Right atrium auricular region (tissue), 2 donors: ENCODE measurements around the gene PTPRN2. TPM values are rescaled to one million over a fixed set of nuclear protein-coding genes. Genes with fewer than 3 reads are reported as not detected.
"Not testable (repeated sequence)": the region's sequence is repeated elsewhere in the genome, so short reads cannot be mapped to it uniquely, and the experiment has no call there.

ENCODE experiments used
- DNase-seq: peaks from one replicate; pipeline ENCODE4 v3.0.0-alpha.2; 2019; ENCODE audit warnings: low spot score
- H3K27ac ChIP-seq, 2 donors: fragments of 200-600 bp; sonication (generic); 1 replicate in 1 of 2; 2 replicates in 1 of 2; pipeline ENCODE4 v1.5.1; 2016 to 2019
- H3K27me3 ChIP-seq, 2 donors: fragments of 200-600 bp; sonication (generic); one replicate each; pipeline versions ENCODE4 v1.5.1 to v1.6.0; 2017 to 2019
- H3K36me3 ChIP-seq: fragments of 200-600 bp; sonication (generic); one replicate; pipeline ENCODE4 v1.5.1; 2016
- H3K4me1 ChIP-seq, 2 donors: fragments of 200-600 bp; sonication (generic); one replicate each; pipeline versions ENCODE4 v1.5.1 to v1.6.0; 2017 to 2019
- H3K4me3 ChIP-seq, 2 donors: fragments of 200-600 bp; sonication (generic); 1 replicate in 1 of 2; 2 replicates in 1 of 2; pipeline ENCODE4 v1.5.1; 2017 to 2019; ENCODE audit warnings: mild to moderate bottlenecking in 1 of 2, moderate library complexity in 1 of 2
- H3K9me3 ChIP-seq, 2 donors: fragments of 200-600 bp; sonication (generic); one replicate each; pipeline ENCODE4 v1.5.1; 2019
- total RNA-seq, 2 donors: library from RNA; depleted of rRNA; stranded (reverse); fragments of >200 nt; gene quantifications; one replicate each; pipeline ENCODE4 v1.1.0, GENCODE V29; 2016
- TF ChIP-seq, protein P1 (sequence below), 2 donors: fragments of 200-600 bp; sonication (generic); IDR thresholded peaks; one replicate each; pipeline ENCODE4 v1.5.1; 2019; ENCODE audit warnings: antibody characterized with exemption in 2 of 2

The PTPRN2 gene
- total RNA-seq, 2 donors from 2014 or later, result 2.6 to 2.7 TPM

DNA sequence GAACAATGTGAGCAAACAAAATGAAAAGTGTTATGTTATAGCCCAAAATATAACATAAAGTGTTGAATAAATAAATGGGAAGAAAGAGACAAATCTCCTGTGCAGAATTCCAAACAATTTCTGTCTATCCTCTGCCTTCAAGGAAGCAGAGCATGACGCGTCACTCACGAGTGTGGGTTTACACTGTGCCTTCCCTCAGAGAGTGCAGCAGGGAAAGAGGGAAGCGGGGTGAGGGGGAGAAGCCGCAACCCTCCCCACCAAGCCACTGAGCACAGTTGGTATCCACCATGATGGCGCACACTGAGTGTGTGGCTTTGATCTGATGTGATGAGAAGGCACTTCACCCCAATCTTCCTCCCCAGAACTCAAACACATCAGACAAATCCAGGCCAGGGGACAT, 74.8 kb downstream of the PTPRN2 start:
- Histone ChIP-seq H3K4me3 (no peak overlapping the region), H3K36me3 (no peaks in the 10 kb centered on the region), H3K4me1 (no peaks in the 10 kb centered on the region), H3K27ac (no peak overlapping the region), H3K9me3 (peaks cover 0 to 26% of the 10 kb centered on the region in 2 donors), H3K27me3 (no peaks in the 10 kb centered on the region)
- TF ChIP-seq, protein P1, sequence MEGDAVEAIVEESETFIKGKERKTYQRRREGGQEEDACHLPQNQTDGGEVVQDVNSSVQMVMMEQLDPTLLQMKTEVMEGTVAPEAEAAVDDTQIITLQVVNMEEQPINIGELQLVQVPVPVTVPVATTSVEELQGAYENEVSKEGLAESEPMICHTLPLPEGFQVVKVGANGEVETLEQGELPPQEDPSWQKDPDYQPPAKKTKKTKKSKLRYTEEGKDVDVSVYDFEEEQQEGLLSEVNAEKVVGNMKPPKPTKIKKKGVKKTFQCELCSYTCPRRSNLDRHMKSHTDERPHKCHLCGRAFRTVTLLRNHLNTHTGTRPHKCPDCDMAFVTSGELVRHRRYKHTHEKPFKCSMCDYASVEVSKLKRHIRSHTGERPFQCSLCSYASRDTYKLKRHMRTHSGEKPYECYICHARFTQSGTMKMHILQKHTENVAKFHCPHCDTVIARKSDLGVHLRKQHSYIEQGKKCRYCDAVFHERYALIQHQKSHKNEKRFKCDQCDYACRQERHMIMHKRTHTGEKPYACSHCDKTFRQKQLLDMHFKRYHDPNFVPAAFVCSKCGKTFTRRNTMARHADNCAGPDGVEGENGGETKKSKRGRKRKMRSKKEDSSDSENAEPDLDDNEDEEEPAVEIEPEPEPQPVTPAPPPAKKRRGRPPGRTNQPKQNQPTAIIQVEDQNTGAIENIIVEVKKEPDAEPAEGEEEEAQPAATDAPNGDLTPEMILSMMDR (IDR thresholded peaks at IDR 0.05), result no peak
- DNase-seq, result no peak

DNA sequence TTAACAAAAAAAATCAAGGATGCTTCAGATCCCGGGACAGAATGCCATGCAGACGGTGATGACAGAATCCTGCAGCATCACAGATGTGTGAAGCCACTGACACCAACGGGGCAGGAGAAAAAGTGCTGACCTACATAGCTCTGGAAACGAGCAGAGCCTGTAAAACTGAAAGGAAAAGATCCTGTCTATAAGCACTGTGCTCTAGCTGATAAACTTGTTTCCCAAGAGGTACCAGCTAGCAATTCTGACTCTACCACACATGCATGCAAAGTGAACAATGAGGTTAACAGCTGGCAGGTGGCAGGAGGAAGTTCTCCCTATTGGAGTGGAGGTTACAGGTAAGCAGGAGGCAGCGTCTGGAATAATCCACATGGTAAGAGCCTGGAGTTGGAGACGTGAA, 75.6 kb downstream of the PTPRN2 start:
- no peaks in the 10 kb centered on the region for H3K4me1 ChIP-seq
- no peaks in the 10 kb centered on the region for H3K36me3 ChIP-seq
- TF ChIP-seq, protein P1 (IDR thresholded peaks at IDR 0.05), result no peak
- H3K4me3 ChIP-seq, result no peak overlapping the region
- no peak for DNase-seq
- H3K9me3 ChIP-seq, result peaks cover 0 to 26% of the 10 kb centered on the region in 2 donors
- H3K27me3 ChIP-seq, result no peaks in the 10 kb centered on the region
- no peak overlapping the region for H3K27ac ChIP-seq

DNA sequence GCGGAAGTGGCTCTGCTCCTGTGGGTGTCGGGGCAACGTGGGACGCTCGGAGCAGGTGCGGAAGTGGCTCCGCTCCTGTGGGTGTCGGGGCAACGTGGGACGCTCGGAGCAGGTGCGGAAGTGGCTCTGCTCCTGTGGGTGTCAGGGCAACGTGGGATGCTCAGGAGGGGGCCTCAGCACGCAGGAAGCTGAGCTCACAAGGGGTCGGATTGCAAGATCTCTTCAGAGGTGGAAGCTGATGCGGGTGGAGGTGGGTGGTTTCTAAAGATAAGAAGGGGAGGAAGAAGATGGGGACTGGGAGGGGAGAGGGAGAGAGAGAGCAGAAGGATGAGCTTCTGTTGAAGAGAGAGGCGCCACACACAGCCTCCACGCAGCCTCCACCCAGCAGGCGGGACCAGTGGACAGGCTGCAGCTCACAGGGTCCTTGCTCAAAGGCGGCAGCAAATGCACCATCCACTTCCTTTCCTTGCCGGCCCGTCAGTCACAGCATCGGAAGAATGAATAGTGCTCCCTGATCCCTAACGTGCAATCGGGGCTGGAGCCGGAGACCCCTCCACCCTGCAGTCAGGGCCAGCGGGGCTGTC, 78.7 kb downstream of the PTPRN2 start:
- H3K9me3 ChIP-seq, result peaks cover 0 to 41% of the 10 kb centered on the region in 2 donors
- no peak for DNase-seq

DNA sequence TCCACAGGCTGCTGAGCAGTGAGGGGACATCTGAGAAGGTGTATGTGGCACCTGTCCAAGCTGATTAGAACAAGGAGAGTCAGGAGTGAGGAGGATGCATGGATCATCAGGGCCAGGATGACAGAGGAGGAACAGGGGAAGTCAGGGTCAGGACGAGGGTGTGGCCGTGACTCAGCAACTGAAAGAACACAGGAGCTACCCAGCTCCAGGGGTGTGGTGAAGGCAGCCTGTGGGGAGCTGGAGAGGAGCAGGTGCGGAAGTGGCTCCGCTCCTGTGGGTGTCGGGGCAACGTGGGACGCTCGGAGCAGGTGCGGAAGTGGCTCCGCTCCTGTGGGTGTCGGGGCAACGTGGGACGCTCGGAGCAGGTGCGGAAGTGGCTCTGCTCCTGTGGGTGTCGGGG, 79.3 kb downstream of the PTPRN2 start:
- not testable (repeated sequence) for DNase-seq, H3K36me3 ChIP-seq, H3K4me1 ChIP-seq, H3K27me3 ChIP-seq, H3K4me3 ChIP-seq, H3K27ac ChIP-seq
- H3K9me3 ChIP-seq, result peaks cover 0 to 41% of the 10 kb centered on the region in 2 donors

More for the DNA sequence above, 78.7 kb downstream of the PTPRN2 start:
- H3K27me3 ChIP-seq, result no peaks in the 10 kb centered on the region
- no peaks in the 10 kb centered on the region for H3K4me1 ChIP-seq
- H3K36me3 ChIP-seq, result no peaks in the 10 kb centered on the region
- no peak overlapping the region for H3K4me3 ChIP-seq
- TF ChIP-seq, protein P1 (IDR thresholded peaks at IDR 0.05), result no peak
- H3K27ac ChIP-seq, result no peak overlapping the region

DNA sequence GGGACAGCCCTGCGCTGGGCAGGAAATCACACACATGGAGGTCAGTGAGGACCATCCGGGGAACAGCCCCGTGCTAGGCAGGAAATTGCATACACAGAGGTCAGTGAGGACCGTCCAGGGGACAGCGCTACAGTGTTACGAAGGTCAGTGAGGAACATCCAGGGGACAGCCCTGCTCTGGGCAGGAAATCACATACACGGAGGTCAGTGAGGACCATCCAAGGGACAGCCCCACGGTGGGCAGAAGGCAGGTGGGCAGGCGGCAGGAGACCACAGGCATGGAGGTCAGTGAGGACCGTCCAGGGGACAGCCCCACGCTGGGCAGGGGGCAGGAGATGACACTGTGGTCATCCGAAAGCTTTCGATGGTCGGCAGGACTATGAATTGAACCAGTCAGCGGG, 79.7 kb downstream of the PTPRN2 start:
- Histone ChIP-seq H3K27me3 (no peaks in the 10 kb centered on the region), H3K4me1 (no peaks in the 10 kb centered on the region), H3K4me3 (no peak overlapping the region), H3K36me3 (no peaks in the 10 kb centered on the region), H3K27ac (no peak overlapping the region), H3K9me3 (peaks cover 0 to 39% of the 10 kb centered on the region in 2 donors)
- TF ChIP-seq, protein P1 (IDR thresholded peaks at IDR 0.05), result no peak
- no peak for DNase-seq

DNA sequence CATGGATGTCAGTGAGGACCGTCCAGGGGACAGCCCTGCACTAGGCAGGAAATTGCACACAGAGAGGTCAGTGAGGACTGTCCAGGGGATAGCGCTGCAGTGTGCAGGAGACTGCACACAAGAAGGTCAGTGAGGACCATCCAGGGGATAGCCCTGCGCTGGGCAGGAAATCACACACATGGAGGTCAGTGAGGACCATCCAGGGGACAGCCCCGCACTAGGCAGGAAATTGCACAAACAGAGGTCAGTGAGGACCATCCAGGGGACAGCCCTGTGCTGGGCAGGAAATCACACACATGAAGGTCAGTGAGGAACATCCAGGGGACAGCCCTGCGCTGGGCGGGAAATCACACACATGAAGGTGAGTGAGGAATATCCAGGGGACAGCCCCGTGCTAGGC, 80.4 kb downstream of the PTPRN2 start:
- not testable (repeated sequence) for H3K27ac ChIP-seq, DNase-seq, H3K4me3 ChIP-seq, H3K36me3 ChIP-seq, H3K27me3 ChIP-seq, H3K4me1 ChIP-seq
- peaks cover 0 to 32% of the 10 kb centered on the region in 2 donors for H3K9me3 ChIP-seq

DNA sequence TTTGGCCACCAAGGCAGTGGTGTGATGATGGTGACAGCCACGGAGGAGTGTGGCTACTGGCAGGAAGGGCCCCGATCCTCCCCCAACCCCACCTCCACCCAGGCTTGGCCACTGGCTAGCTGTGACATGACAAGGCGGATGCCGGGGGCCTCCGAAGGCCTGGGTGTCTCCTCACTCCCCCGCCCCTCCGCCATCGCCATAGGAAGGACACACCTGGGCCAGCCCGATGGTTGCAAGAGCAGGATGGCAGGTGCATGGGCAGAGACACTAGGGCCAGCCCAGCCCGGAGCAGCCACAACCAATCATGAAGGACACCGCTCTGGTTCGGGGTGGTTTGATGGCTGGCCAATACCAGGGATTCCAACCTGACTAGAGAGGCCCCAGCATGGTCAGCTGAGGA, 81.0 kb downstream of the PTPRN2 start:
- TF ChIP-seq, protein P1 (IDR thresholded peaks at IDR 0.05), result no peak
- no peaks in the 10 kb centered on the region for H3K27me3 ChIP-seq
- no peak for DNase-seq

More for the DNA sequence above, 81.0 kb downstream of the PTPRN2 start:
- Histone ChIP-seq H3K27ac (no peak overlapping the region), H3K36me3 (no peaks in the 10 kb centered on the region), H3K4me1 (no peaks in the 10 kb centered on the region), H3K4me3 (no peak overlapping the region), H3K9me3 (peaks cover 0 to 27% of the 10 kb centered on the region in 2 donors)
